OCI-LY7 (cell line): ENCODE measurements around the gene NUP62. TPM values are rescaled to one million over a fixed set of nuclear protein-coding genes. Genes with fewer than 3 reads are reported as not detected.
"Not testable (repeated sequence)": the region's sequence is repeated elsewhere in the genome, so short reads cannot be mapped to it uniquely, and the experiment has no call there.

ENCODE experiments used
- BruUV-seq: library from RNA; stranded (reverse); fragments of 400-500 nt; replicated peaks from 2 replicates; lab custom pipeline; 2021; lab: Mats Ljungman, UMichigan
- CTCF ChIA-PET: fragments of 300-600 bp; sonication (Branson Sonifier 250); formaldehyde crosslinking; loops from one replicate; lab custom pipeline; 2022; ENCODE audit warnings: antibody characterized with exemption; ENCODE audit not compliant: unreplicated experiment; lab: Charles Lee
- POLR2A ChIA-PET: fragments of 300-600 bp; sonication (Branson Sonifier 250); formaldehyde crosslinking; loops from one replicate; lab custom pipeline; 2022; ENCODE audit warnings: antibody characterized with exemption; lab: Charles Lee
- DNase-seq: peaks from one replicate; pipeline ENCODE4 v3.0.0-alpha.2; 2015; ENCODE audit warnings: low spot score
- H2AFZ ChIP-seq: fragments of 200-600 bp; sonication (generic), shearing (Covaris generic); 2 replicates; pipeline ENCODE4 v1.6.1; 2014; ENCODE audit warnings: mild to moderate bottlenecking, antibody characterized with exemption, low read length, moderate library complexity
- H3K27ac ChIP-seq: fragments of 200-600 bp; sonication (generic); 2 replicates; pipeline ENCODE4 v1.5.1; 2014; ENCODE audit warnings: mixed run types, low read depth, mild to moderate bottlenecking, moderate library complexity, low read length, inconsistent platforms; ENCODE audit not compliant: poor library complexity, severe bottlenecking
- H3K36me3 ChIP-seq: fragments of 200-600 bp; sonication (generic); 2 replicates; pipeline ENCODE4 v1.6.1; 2014; ENCODE audit warnings: mild to moderate bottlenecking, antibody characterized with exemption, low read length, moderate library complexity, mixed read lengths; ENCODE audit not compliant: insufficient read depth
- H3K4me1 ChIP-seq: fragments of 200-600 bp; sonication (generic); 2 replicates; pipeline ENCODE4 v1.5.1; 2014; ENCODE audit warnings: mild to moderate bottlenecking, low read length; ENCODE audit not compliant: insufficient read depth, poor library complexity, severe bottlenecking
- H3K4me2 ChIP-seq: fragments of 200-600 bp; sonication (generic); 2 replicates; pipeline ENCODE4 v1.6.1; 2014; ENCODE audit warnings: mild to moderate bottlenecking, low read length
- H3K4me3 ChIP-seq: fragments of 200-600 bp; sonication (generic); 2 replicates; pipeline ENCODE4 v1.5.1; 2014; ENCODE audit warnings: mild to moderate bottlenecking, low read depth, low read length; ENCODE audit not compliant: poor library complexity, severe bottlenecking
- H3K79me2 ChIP-seq: fragments of 200-600 bp; sonication (generic); 2 replicates; pipeline ENCODE4 v1.6.1; 2016; ENCODE audit warnings: low read depth, mild to moderate bottlenecking, low read length, moderate library complexity, mixed read lengths; ENCODE audit not compliant: insufficient read depth
- H3K9me2 ChIP-seq: fragments of 200-600 bp; sonication (generic); 2 replicates; pipeline ENCODE4 v1.6.1; 2016; ENCODE audit warnings: mild to moderate bottlenecking, low read length, mixed read lengths; ENCODE audit not compliant: insufficient read depth
- H3K9me3 ChIP-seq: fragments of 200-600 bp; sonication (generic); 2 replicates; pipeline ENCODE4 v1.6.1; 2014; ENCODE audit warnings: mild to moderate bottlenecking, mixed run types, low read length, mixed read lengths
- H4K20me1 ChIP-seq: fragments of 200-600 bp; sonication (generic); 2 replicates; pipeline ENCODE4 v1.6.1; 2014; ENCODE audit warnings: mild to moderate bottlenecking, antibody characterized with exemption, low read length, moderate library complexity, mixed read lengths; ENCODE audit not compliant: insufficient read depth
- CTCF ChIP-seq: fragments of 200-600 bp; sonication (generic); conservative IDR thresholded peaks from 2 replicates; pipeline ENCODE4 v1.5.1; 2014; ENCODE audit warnings: mild to moderate bottlenecking, antibody characterized with exemption, low read length, moderate library complexity, mixed read lengths
- EZH2phosphoT487 ChIP-seq: fragments of 200-600 bp; sonication (generic); IDR thresholded peaks from 2 replicates; pipeline ENCODE4 v1.6.1; 2018; ENCODE audit warnings: low read depth, borderline replicate concordance, mild to moderate bottlenecking, mixed run types, antibody characterized with exemption, low read length, moderate library complexity, mixed read lengths
- intact Hi-C: fragments of 100-400 bp; cut with micrococcal nuclease; formaldehyde crosslinking; loops from one replicate; pipeline ENCODE4 v1.10.0; 2022; ENCODE audit not compliant: unreplicated experiment
- total RNA-seq, 2 experiments: library from RNA; depleted of rRNA in 1 of 2; stranded (reverse); fragments of >200 nt in 1 of 2; shearing (Covaris generic) in 1 of 2; gene quantifications; 2 replicates each; pipeline ENCODE4 v1.2.3, GENCODE V29; 2014 to 2022

Gene NUP62
- total RNA-seq, 2 experiments from 2014 or later = 75.6 to 76.3 TPM

- no peak overlapping the region for H2AFZ ChIP-seq
- no peaks in the 10 kb centered on the region for H3K79me2 ChIP-seq
- no peaks in the 10 kb centered on the region for H3K9me2 ChIP-seq
- H3K36me3 ChIP-seq = no peaks in the 10 kb centered on the region
- TF ChIP-seq CTCF = no peak
- TF ChIP-seq EZH2phosphoT487 = no peak
- no peak for DNase-seq
- intact Hi-C loops = no loop called here
- H3K4me1 ChIP-seq = peaks cover 9% of the 10 kb centered on the region
- BruUV-seq = no TSS peak
- CTCF ChIA-PET = no interaction called here
- no peak overlapping the region for H3K4me3 ChIP-seq
- no peak overlapping the region for H3K27ac ChIP-seq
- no peak overlapping the region for H3K4me2 ChIP-seq
- no peaks in the 10 kb centered on the region for H3K9me3 ChIP-seq
- POLR2A ChIA-PET = interaction anchor here (0.5 kb wide), 1 partner anchor 11 kb away, joined by 3 read pairs; no protein-coding TSS in a partner anchor
- H4K20me1 ChIP-seq = no peaks in the 10 kb centered on the region
These were observed 20.7 kb upstream of the NUP62 start for GRCh38 chr19:49949742-49950589.

- H3K79me2 ChIP-seq = no peaks in the 10 kb centered on the region
- ChIA-PET POLR2A (no interaction called here), CTCF (no interaction called here)
- H3K9me2 ChIP-seq = no peaks in the 10 kb centered on the region
- TF ChIP-seq CTCF (no peak), EZH2phosphoT487 (no peak)
- no peaks in the 10 kb centered on the region for H4K20me1 ChIP-seq
- intact Hi-C loops = no loop called here
- H3K4me3 ChIP-seq = no peak overlapping the region
- no peaks in the 10 kb centered on the region for H3K4me1 ChIP-seq
- H3K9me3 ChIP-seq = no peaks in the 10 kb centered on the region
- H3K36me3 ChIP-seq = no peaks in the 10 kb centered on the region
- BruUV-seq = no TSS peak
- no peak overlapping the region for H3K4me2 ChIP-seq
- H2AFZ ChIP-seq = no peak overlapping the region
- no peak overlapping the region for H3K27ac ChIP-seq
- DNase-seq = no peak
These were observed 17.1 kb upstream of the NUP62 start for GRCh38 chr19:49946415-49946814.

GRCh38 chr19:49944567-49944966 is 15.3 kb upstream of the NUP62 start:
- H3K9me3 ChIP-seq, POLR2A ChIA-PET, H3K4me2 ChIP-seq, H3K4me1 ChIP-seq, H3K4me3 ChIP-seq, H3K36me3 ChIP-seq, H3K27ac ChIP-seq, H4K20me1 ChIP-seq, H3K79me2 ChIP-seq, CTCF ChIA-PET, BruUV-seq, intact Hi-C loops, DNase-seq, H2AFZ ChIP-seq, H3K9me2 ChIP-seq: not testable (repeated sequence)
